K562 (cell line): ENCODE measurements around the gene FBXW11. TPM values are rescaled to one million over a fixed set of nuclear protein-coding genes. Genes with fewer than 3 reads are reported as not detected.

Experiments
- ATAC-seq: fragments of 200-7000 bp; cut with Tn5 transposase; 3 replicates; pipeline ENCODE4 v1.9.1; 2020; ENCODE audit warnings: moderate library complexity
- BruUV-seq: library from RNA; stranded (reverse); fragments of 400-500 nt; replicated peaks from 2 replicates; lab custom pipeline; 2021; lab: Mats Ljungman, UMichigan
- CTCF ChIA-PET: fragments of 300-600 bp; formaldehyde crosslinking; extraction: SDS; loops from one replicate; lab custom pipeline; 2021; ENCODE audit warnings: low intra/inter-chr PET ratio; lab: Yijun Ruan, JAX
- POLR2A ChIA-PET: fragments of 300-600, 350-650 bp; sonication (Branson Sonifier 250); formaldehyde crosslinking; extraction: SDS; loops from one replicate; lab custom pipeline; 2021; ENCODE audit warnings: antibody characterized with exemption, inconsistent platforms; lab: Yijun Ruan, JAX
- DNase-seq, 4 experiments: peaks; one replicate each; pipeline versions ENCODE4 v3.0.0 to v3.0.0-alpha.2; 2011 to 2018; ENCODE audit warnings: low spot score in 3 of 4, mixed read lengths in 3 of 4; ENCODE audit errors: extremely low read depth in 1 of 4
- FAIRE-seq: peaks from 2 replicates; lab custom pipeline; 2011; peaks lifted over from hg19 to GRCh38; lab: Jason Lieb, UNC
- H2AFZ ChIP-seq: 2 replicates; pipeline ENCODE4 v1.6.0; 2011; ENCODE audit warnings: low read depth, low read length, control low read depth, inconsistent platforms
- H3K27ac ChIP-seq: fragments of 200-600 bp; 3 replicates; pipeline ENCODE4 v1.8.0; 2011; ENCODE audit warnings: low read depth, mild to moderate bottlenecking, control low read depth, inconsistent platforms, low read length, moderate library complexity, mixed read lengths; ENCODE audit errors: extremely low read depth
- H3K27me3 ChIP-seq, 2 experiments: fragments of 300-600 bp in 1 of 2; 2 replicates in 1 of 2; 3 replicates in 1 of 2; pipeline versions ENCODE4 v1.6.0 to v1.8.0; 2011; ENCODE audit warnings: inconsistent platforms in 2 of 2, low read length in 2 of 2, mild to moderate bottlenecking in 1 of 2, mixed read lengths in 1 of 2, moderate library complexity in 1 of 2; ENCODE audit not compliant: control insufficient read depth in 2 of 2, insufficient read depth in 2 of 2
- H3K36me3 ChIP-seq: fragments of 300-600 bp; 3 replicates; pipeline ENCODE4 v1.8.0; 2011; ENCODE audit warnings: mild to moderate bottlenecking, low read length, inconsistent platforms; ENCODE audit not compliant: control insufficient read depth, insufficient read depth
- H3K4me1 ChIP-seq, 2 experiments: fragments of 200-600 bp in 1 of 2; replicated peaks in 1 of 2; 2 replicates in 1 of 2; 3 replicates in 1 of 2; pipeline versions ENCODE4 v1.5.1 to v1.8.0; 2011; ENCODE audit warnings: inconsistent platforms in 2 of 2, low read length in 2 of 2, mild to moderate bottlenecking in 1 of 2, mixed read lengths in 1 of 2, moderate library complexity in 1 of 2; ENCODE audit not compliant: control insufficient read depth in 2 of 2, insufficient read depth in 2 of 2
- H3K4me2 ChIP-seq: 2 replicates; pipeline ENCODE4 v1.6.1; 2011; ENCODE audit warnings: low read length, control low read depth, inconsistent platforms, mixed read lengths; ENCODE audit not compliant: insufficient read depth
- H3K4me3 ChIP-seq: fragments of 200-600 bp; sonication (generic), shearing (Covaris generic); 2 replicates; pipeline ENCODE4 v1.5.1; 2016; ENCODE audit warnings: control low read depth, inconsistent platforms
- H3K79me2 ChIP-seq: fragments of 200-600 bp; 3 replicates; pipeline ENCODE4 v1.8.0; 2011; ENCODE audit warnings: low read length, inconsistent platforms; ENCODE audit not compliant: control insufficient read depth, insufficient read depth
- H3K9ac ChIP-seq, 2 experiments: 2 replicates each; pipeline versions ENCODE4 v1.6.0 to v1.6.1; 2011; ENCODE audit warnings: low read depth in 2 of 2, low read length in 2 of 2, control low read depth in 1 of 2, inconsistent platforms in 1 of 2, mild to moderate bottlenecking in 1 of 2, mixed read lengths in 1 of 2; ENCODE audit not compliant: insufficient read depth in 1 of 2
- H3K9me1 ChIP-seq: one replicate; pipeline ENCODE4 v1.6.0; 2011; ENCODE audit warnings: inconsistent platforms, mild to moderate bottlenecking, low read length, moderate library complexity; ENCODE audit not compliant: control insufficient read depth, insufficient read depth
- H3K9me3 ChIP-seq: replicated peaks from 2 replicates; pipeline ENCODE4 v1.5.1; 2011; ENCODE audit warnings: low read depth, low read length, inconsistent platforms; ENCODE audit not compliant: control insufficient read depth, insufficient read depth
- H4K20me1 ChIP-seq: replicated peaks from 2 replicates; pipeline ENCODE4 v1.6.1; 2011; ENCODE audit warnings: low read length, inconsistent platforms, mixed read lengths; ENCODE audit not compliant: control insufficient read depth, insufficient read depth
- ADNP ChIP-seq: fragments of 200-800 bp; sonication (Bioruptor generic); IDR thresholded peaks from 2 replicates; pipeline ENCODE4 v1.6.1; 2016; ENCODE audit warnings: missing genetic modification characterization, missing compliant biosample characterization
- ELF4 ChIP-seq: fragments of 450-650 bp; formaldehyde crosslinking; IDR thresholded peaks from 2 replicates; pipeline ENCODE4 v1.4.0; 2022; ENCODE audit warnings: missing genetic modification characterization
- EP400 ChIP-seq: fragments of 450-650 bp; IDR thresholded peaks from 2 replicates; pipeline ENCODE4 v1.6.1; 2017; ENCODE audit warnings: antibody characterized with exemption, mild to moderate bottlenecking, moderate library complexity
- RBM25 ChIP-seq: fragments of 200-400 bp; formaldehyde crosslinking; IDR thresholded peaks from 2 replicates; pipeline ENCODE4 v1.6.1; 2018; ENCODE audit warnings: low read length, low read depth, moderate library complexity; ENCODE audit not compliant: severe bottlenecking
- RCOR1 ChIP-seq, 2 experiments: IDR thresholded peaks; 2 replicates each; pipeline ENCODE4 v1.6.1; 2012; ENCODE audit warnings: low read depth in 2 of 2, low read length in 2 of 2, borderline replicate concordance in 1 of 2, improper control_type of control experiment in 1 of 2
- SRF ChIP-seq, 2 experiments: fragments of 250-450, 450-650 bp in 1 of 2; sonication (Bioruptor Pico) in 1 of 2; sonication (generic) in 1 of 2; formaldehyde crosslinking; IDR thresholded peaks; 2 replicates each; pipeline versions ENCODE4 v1.5.0 to v1.5.1; 2020 to 2022; ENCODE audit warnings: mild to moderate bottlenecking in 1 of 2, missing genetic modification reagents in 1 of 2
- THRAP3 ChIP-seq: fragments of 450-650 bp; IDR thresholded peaks from 2 replicates; pipeline ENCODE4 v1.6.1; 2016; ENCODE audit warnings: mild to moderate bottlenecking, inconsistent platforms, borderline replicate concordance
- ZNF184 ChIP-seq: sonication (generic); formaldehyde crosslinking; IDR thresholded peaks from 2 replicates; pipeline ENCODE4 v1.5.0; 2020; ENCODE audit warnings: missing genetic modification reagents
- ZNF830 ChIP-seq: fragments of 250-450 bp; sonication (Bioruptor Pico); IDR thresholded peaks from 2 replicates; pipeline ENCODE4 v1.5.0; 2021; ENCODE audit warnings: mild to moderate bottlenecking
- WGBS: fragments of 100-300 bp; shearing (Covaris generic); methylation state at CpG from one replicate; pipeline ENCODE4 v1.1.6; 2016; ENCODE audit warnings: low coverage, mixed read lengths; ENCODE audit not compliant: insufficient coverage; ENCODE audit errors: missing lambda C conversion rate; 5-methylcytosine and 5-hydroxymethylcytosine counted together
- in situ Hi-C: fragments of 300-500 bp; cut with MboI; formaldehyde crosslinking; loops from 4 replicates; pipeline ENCODE4 v1.15.0; 2018; ENCODE audit warnings: inconsistent platforms, mixed read lengths
- intact Hi-C: fragments of 100-400 bp; cut with micrococcal nuclease; formaldehyde crosslinking; loops from 2 replicates; pipeline ENCODE4 v1.14.2; 2022
- polyA plus RNA-seq, 8 experiments: library from polyadenylated mRNA; depleted of rRNA in 4 of 8; stranded (reverse) in 5 of 8; unstranded in 3 of 8; fragments of >200 nt; fragmentation: Nextera tagmentation in 2 of 8; fragmentation: Illumina TruSeq in 1 of 8; extraction: Ambion mirVana in 2 of 8; extraction: Trizol in 1 of 8; gene quantifications; 2 replicates each; pipeline versions ENCODE4 v1.2.1 to v1.2.3, GENCODE V29; 2011 to 2014; ENCODE audit warnings: inconsistent platforms in 1 of 8, missing spikeins in 1 of 8
- total RNA-seq, 7 experiments: library from RNA; depleted of rRNA in 6 of 7; stranded (reverse); fragments of >200 nt in 6 of 7; fragmentation: Illumina TruSeq in 2 of 7; extraction: Trizol in 2 of 7; gene quantifications; 2 replicates each; pipeline versions ENCODE4 v1.2.1 to v1.2.3, GENCODE V29; 2011 to 2021; ENCODE audit warnings: low replicate concordance in 1 of 7
- TF ChIP-seq, protein P1 (sequence below), 2 experiments: IDR thresholded peaks in 1 of 2; conservative IDR thresholded peaks in 1 of 2; 2 replicates each; pipeline ENCODE4 v1.6.1; 2016; ENCODE audit warnings: low read depth in 2 of 2, mild to moderate bottlenecking in 1 of 2, missing compliant biosample characterization in 1 of 2, missing genetic modification characterization in 1 of 2, moderate library complexity in 1 of 2

The FBXW11 gene
- total and polyA plus RNA-seq, 9 of the 15 experiments (the other 6 are each of a cell fraction or from before 2014, with no cell fraction given) = 3.0 to 28.6 (median 23.6) TPM

DNA sequence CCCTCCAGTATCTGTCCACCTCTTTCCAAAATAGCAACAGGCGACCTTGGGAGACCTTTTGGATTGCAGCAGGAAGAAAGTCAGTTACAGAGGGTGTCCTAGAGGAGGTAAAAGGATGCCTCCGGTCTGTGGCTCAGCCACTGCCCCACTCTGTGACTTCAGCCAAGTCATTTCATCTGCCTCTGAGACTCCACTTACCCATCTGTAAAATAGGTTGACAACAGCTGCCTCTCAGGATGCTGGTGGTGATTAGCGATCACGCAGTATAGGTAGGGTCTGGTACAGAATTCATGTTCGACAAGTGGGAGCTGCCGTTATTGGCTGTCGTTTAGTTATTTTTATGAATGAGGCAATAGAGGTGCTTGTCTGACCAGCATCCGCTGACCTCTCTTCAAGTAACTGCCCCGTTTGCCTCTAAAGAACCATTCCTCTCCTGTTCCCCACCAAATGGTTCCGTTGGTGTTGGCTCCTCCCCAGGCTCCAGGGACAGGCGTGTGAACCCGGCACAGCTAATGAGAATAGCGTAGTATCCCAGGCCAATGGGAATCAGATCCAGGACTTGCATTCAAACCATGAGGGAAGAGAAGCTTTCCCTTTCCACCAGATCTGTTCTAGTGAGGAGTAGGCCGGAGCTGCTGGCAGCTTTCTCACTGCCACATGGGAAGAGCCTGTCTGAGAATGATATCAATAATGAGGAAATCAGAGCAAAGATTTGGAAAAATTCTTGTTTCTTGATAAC lies 156.7 kb downstream of the FBXW11 start:
- no peak overlapping the region for H3K4me3 ChIP-seq
- H2AFZ ChIP-seq = no peak overlapping the region
- H4K20me1 ChIP-seq = no peaks in the 10 kb centered on the region; the same call in 1 of the 2 replicates
- no peak overlapping the region for H3K9ac ChIP-seq
- H3K9me3 ChIP-seq = no peaks in the 10 kb centered on the region
- ChIA-PET CTCF (no interaction called here), POLR2A (no interaction called here)
- H3K27me3 ChIP-seq = no peaks in the 10 kb centered on the region
- no TSS peak for BruUV-seq
- no peak overlapping the region for H3K27ac ChIP-seq
- TF ChIP-seq RBM25 (peak; percentile 51), ZNF184 (CRISPR knock-in tag) (no peak), THRAP3 (no peak)
- WGBS = 67% methylated on average over 14 of the region's 14 CpGs
- H3K79me2 ChIP-seq = no peaks in the 10 kb centered on the region
- in situ Hi-C loops (no loop called here), intact Hi-C loops (loop anchor here (5.0 kb wide), 2 partner anchors 217 to 432 kb away; partner anchors contain the start of gene FGF18)
- no peak for FAIRE-seq
- H3K4me1 ChIP-seq = peaks cover 0 to 11% of the 10 kb centered on the region in 2 experiments; a peak in 3 of 5 replicates
- no peak for ATAC-seq
- no peak for DNase-seq
- no peaks in the 10 kb centered on the region for H3K9me1 ChIP-seq
- no peak overlapping the region for H3K4me2 ChIP-seq
- H3K36me3 ChIP-seq = no peaks in the 10 kb centered on the region

DNA sequence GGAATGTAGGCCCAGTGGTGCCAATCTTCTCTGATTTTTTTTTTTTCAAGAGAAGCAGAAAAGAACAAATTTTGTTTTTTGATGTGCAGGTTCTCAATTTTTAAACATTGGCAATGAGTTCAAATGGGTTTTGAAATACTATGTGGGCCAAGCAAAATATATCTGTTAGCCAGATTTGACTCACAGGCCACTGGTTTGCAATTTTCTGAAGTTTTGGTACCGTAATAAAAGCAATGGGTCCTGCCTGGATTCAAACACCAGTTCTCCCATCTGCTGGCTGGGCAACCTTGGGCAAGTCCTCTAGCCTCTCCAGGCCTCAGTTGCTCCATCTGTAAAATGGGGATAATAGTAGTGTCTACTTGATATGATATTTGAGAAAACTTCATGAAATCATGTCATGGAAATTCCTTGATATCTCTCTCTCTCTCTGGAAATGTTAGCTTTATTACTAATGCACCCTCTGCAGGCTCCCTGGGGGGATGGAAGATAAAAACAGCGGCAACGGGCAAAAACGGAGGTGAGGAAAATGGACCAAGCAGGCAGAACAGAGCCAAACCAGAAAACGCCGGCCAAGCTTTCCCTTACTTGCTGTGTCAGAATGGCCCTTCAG lies 157.4 kb downstream of the FBXW11 start:
- H3K4me3 ChIP-seq = no peak overlapping the region
- ChIA-PET CTCF (no interaction called here), POLR2A (no interaction called here)
- in situ Hi-C loops (no loop called here), intact Hi-C loops (loop anchor here (5.0 kb wide), 2 partner anchors 217 to 432 kb away; partner anchors contain the start of gene FGF18)
- no peaks in the 10 kb centered on the region for H3K36me3 ChIP-seq
- no peaks in the 10 kb centered on the region for H3K9me3 ChIP-seq
- H4K20me1 ChIP-seq = no peaks in the 10 kb centered on the region; the same call in 1 of the 2 replicates
- FAIRE-seq (no peak), ATAC-seq (no peak), DNase-seq (no peak)
- H2AFZ ChIP-seq = no peak overlapping the region
- no peaks in the 10 kb centered on the region for H3K9me1 ChIP-seq
- H3K27me3 ChIP-seq = no peaks in the 10 kb centered on the region
- no peaks in the 10 kb centered on the region for H3K79me2 ChIP-seq
- H3K9ac ChIP-seq = no peak overlapping the region
- BruUV-seq = no TSS peak
- peak; percentile 42; the same call in 1 of the 2 replicates for TF ChIP-seq ADNP (tag)
- no peak for TF ChIP-seq SRF (CRISPR knock-in tag; IDR thresholded peaks at IDR 0.05)
- peak in 1 of 2 experiments; percentile 11; a peak in 1 of 4 replicates for TF ChIP-seq RCOR1 (IDR thresholded peaks at IDR 0.05; ENCODE audit: borderline replicate concordance in 1 of 2, low read depth in 2 of 2, low read length in 2 of 2)
- TF ChIP-seq, protein P1, sequence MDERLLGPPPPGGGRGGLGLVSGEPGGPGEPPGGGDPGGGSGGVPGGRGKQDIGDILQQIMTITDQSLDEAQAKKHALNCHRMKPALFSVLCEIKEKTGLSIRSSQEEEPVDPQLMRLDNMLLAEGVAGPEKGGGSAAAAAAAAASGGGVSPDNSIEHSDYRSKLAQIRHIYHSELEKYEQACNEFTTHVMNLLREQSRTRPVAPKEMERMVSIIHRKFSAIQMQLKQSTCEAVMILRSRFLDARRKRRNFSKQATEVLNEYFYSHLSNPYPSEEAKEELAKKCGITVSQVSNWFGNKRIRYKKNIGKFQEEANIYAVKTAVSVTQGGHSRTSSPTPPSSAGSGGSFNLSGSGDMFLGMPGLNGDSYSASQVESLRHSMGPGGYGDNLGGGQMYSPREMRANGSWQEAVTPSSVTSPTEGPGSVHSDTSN (CRISPR knock-in tag; IDR thresholded peaks at IDR 0.05; ENCODE audit: low read depth) = no peak
- TF ChIP-seq, protein P1 (tag; conservative IDR thresholded peaks at IDR 0.05; ENCODE audit: low read depth) = no peak
- TF ChIP-seq EP400 = no peak
- TF ChIP-seq ZNF830 (CRISPR knock-in tag) = no peak
- TF ChIP-seq RBM25 = peak; percentile 95
- no peak for TF ChIP-seq ELF4 (CRISPR knock-in tag)
- 66% methylated on average over 6 of the region's 6 CpGs for WGBS
- H3K27ac ChIP-seq = no peak overlapping the region
- no peak overlapping the region for H3K4me2 ChIP-seq
- H3K4me1 ChIP-seq = peaks cover 0 to 11% of the 10 kb centered on the region in 2 experiments; a peak in 3 of 5 replicates
